ENCODE data around the gene SAV1. TPM values are rescaled to one million over a fixed set of nuclear protein-coding genes. Genes with fewer than 3 reads are reported as not detected.

SAV1 gene
- total and polyA plus RNA-seq, 2 of the 8 experiments (the other 6 are each of a cell fraction or from before 2014, with no cell fraction given): 15.9 to 78.3 TPM

DNA sequence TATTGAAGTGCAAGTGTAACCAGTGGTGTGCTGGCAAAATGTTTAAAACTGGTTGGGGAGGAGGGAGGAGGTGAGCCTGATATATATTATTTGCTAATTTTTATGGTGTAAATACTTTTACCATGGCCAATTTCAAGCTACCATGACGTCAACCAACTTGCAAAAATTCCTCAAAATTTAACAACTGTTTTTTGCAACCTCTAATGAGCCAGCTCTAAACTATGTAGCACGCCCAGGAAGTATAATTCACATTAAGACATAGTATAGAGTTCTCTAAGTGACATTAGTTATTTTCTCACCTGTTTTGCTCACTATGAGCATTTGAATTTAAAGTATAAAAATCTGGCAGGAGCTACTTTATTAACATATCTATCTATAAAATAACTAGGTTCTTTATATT, 66.7 kb downstream of the SAV1 start:
- no peak overlapping the region for H3K9ac ChIP-seq (replicated peaks in 1 of 4; ENCODE audit: extremely low read depth in 1 of 4, low read depth in 3 of 4, low read length in 3 of 4)
- CTCF ChIA-PET (ENCODE audit: partially characterized antibody): interaction anchor here (0.6 to 7.0 kb wide), 19 partner anchors 10 to 258 kb away, joined by 3 to 65 read pairs (median 3); no protein-coding TSS in a partner anchor
- H2AFZ ChIP-seq (ENCODE audit: low read length): no peak overlapping the region
- TF ChIP-seq, protein P1, sequence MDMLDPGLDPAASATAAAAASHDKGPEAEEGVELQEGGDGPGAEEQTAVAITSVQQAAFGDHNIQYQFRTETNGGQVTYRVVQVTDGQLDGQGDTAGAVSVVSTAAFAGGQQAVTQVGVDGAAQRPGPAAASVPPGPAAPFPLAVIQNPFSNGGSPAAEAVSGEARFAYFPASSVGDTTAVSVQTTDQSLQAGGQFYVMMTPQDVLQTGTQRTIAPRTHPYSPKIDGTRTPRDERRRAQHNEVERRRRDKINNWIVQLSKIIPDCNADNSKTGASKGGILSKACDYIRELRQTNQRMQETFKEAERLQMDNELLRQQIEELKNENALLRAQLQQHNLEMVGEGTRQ (IDR thresholded peaks at IDR 0.05; ENCODE audit: low read length): no peak
- TF ChIP-seq, protein P2, sequence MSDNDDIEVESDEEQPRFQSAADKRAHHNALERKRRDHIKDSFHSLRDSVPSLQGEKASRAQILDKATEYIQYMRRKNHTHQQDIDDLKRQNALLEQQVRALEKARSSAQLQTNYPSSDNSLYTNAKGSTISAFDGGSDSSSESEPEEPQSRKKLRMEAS (IDR thresholded peaks at IDR 0.05): no peak
- TF ChIP-seq BACH1 (IDR thresholded peaks at IDR 0.05; ENCODE audit: low read length) (no peak), CBX5 (IDR thresholded peaks at IDR 0.05; ENCODE audit: low read depth, low read length) (no peak), SP1 (IDR thresholded peaks at IDR 0.05; ENCODE audit: low read depth, low read length) (no peak), CREB1 (IDR thresholded peaks at IDR 0.05) (no peak), KDM5A (IDR thresholded peaks at IDR 0.05; ENCODE audit: low read length) (no peak), NANOG (IDR thresholded peaks at IDR 0.05; ENCODE audit: insufficient read depth, low read depth, low read length, poor library complexity, severe bottlenecking) (no peak), NRF1 (IDR thresholded peaks at IDR 0.05; ENCODE audit: low read depth, low read length) (no peak), POLR2A (IDR thresholded peaks at IDR 0.05; ENCODE audit: control extremely low read depth in 1 of 2, low read depth in 2 of 2, low read length in 2 of 2) (no peak), FOSL1 (IDR thresholded peaks at IDR 0.05; ENCODE audit: insufficient read depth, low read depth, low read length) (no peak), RXRA (IDR thresholded peaks at IDR 0.05; ENCODE audit: insufficient read depth, low read depth, low read length) (no peak)
- TF ChIP-seq, protein P3, sequence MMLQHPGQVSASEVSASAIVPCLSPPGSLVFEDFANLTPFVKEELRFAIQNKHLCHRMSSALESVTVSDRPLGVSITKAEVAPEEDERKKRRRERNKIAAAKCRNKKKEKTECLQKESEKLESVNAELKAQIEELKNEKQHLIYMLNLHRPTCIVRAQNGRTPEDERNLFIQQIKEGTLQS (IDR thresholded peaks at IDR 0.05; ENCODE audit: insufficient read depth, low read depth, low read length): no peak

More for the DNA sequence above, 66.7 kb downstream of the SAV1 start:
- H2BK120ac ChIP-seq (replicated peaks; ENCODE audit: low read depth, low read length): no peak overlapping the region
- no peak overlapping the region for H2BK12ac ChIP-seq (ENCODE audit: low read depth, low read length)
- no peak overlapping the region for H2BK15ac ChIP-seq (ENCODE audit: low read length)
- peaks cover 0 to 4% (median 0%) of the 10 kb centered on the region in 4 experiments; a peak in 1 of 7 replicates for H3K4me1 ChIP-seq (replicated peaks in 1 of 4; ENCODE audit: control insufficient read depth in 3 of 4, insufficient read depth in 4 of 4, low read length in 3 of 4)
- H3K79me2 ChIP-seq (ENCODE audit: control insufficient read depth in 1 of 2, insufficient read depth in 2 of 2, low read length in 2 of 2): no peaks in the 10 kb centered on the region
- H3K36me3 ChIP-seq (ENCODE audit: control insufficient read depth in 2 of 4, insufficient read depth in 4 of 4, low read length in 3 of 4): no peaks in the 10 kb centered on the region
- no peaks in the 10 kb centered on the region; the same call in 1 of the 2 replicates for H3K23me2 ChIP-seq (ENCODE audit: low read depth, low read length)
- POLR2A ChIA-PET (ENCODE audit: partially characterized antibody): interaction anchor here (0.6 to 0.8 kb wide), 4 partner anchors 41 to 1016 kb away, joined by 3 read pairs; partner anchors contain the start of genes ATL1 and SAV1
- no peak overlapping the region for H3K4me2 ChIP-seq (ENCODE audit: insufficient read depth in 1 of 2, low read depth in 2 of 2, low read length in 2 of 2)
- H4K5ac ChIP-seq (ENCODE audit: insufficient read length, low read depth, low read length): peak overlapping the region; percentile 60
- no peak overlapping the region for H4K8ac ChIP-seq (ENCODE audit: extremely low read depth, insufficient read depth, low read length)
- H4K20me1 ChIP-seq (replicated peaks in 1 of 2; ENCODE audit: control insufficient read depth in 1 of 2, insufficient read depth in 2 of 2, low read length in 2 of 2): no peaks in the 10 kb centered on the region
- FAIRE-seq (no peak), DNase-seq (ENCODE audit: low read depth in 1 of 2, low spot score in 2 of 2) (no peak)
- WGBS, 2 experiments (ENCODE audit: extremely low coverage in 1 of 2, insufficient coverage in 1 of 2, insufficient read length in 1 of 2, insufficient replicate concordance in 2 of 2, low coverage in 1 of 2, low lambda C conversion rate in 2 of 2, missing lambda C conversion rate in 1 of 2): 80% methylated on average over 2 of the region's 2 CpGs; no CpG with 5 or more reads in 1 of the 2 experiments
- no peaks in the 10 kb centered on the region for H3K9me3 ChIP-seq (ENCODE audit: insufficient read depth in 2 of 2, low read depth in 1 of 2, low read length in 1 of 2)
- no peak overlapping the region for H3K27ac ChIP-seq (ENCODE audit: low read depth, low read length)
- no peak overlapping the region for H3K14ac ChIP-seq (ENCODE audit: insufficient read length)
- H2BK20ac ChIP-seq (ENCODE audit: low read length): no peak overlapping the region
- H3K79me1 ChIP-seq (ENCODE audit: low read depth, low read length): no peaks in the 10 kb centered on the region
- H2BK5ac ChIP-seq (ENCODE audit: low read depth, low read length): no peak overlapping the region
- H3K4me3 ChIP-seq (ENCODE audit: extremely low read depth in 1 of 4, insufficient read depth in 2 of 4, low read depth in 3 of 4, low read length in 4 of 4): no peak overlapping the region
- no peak overlapping the region for H3K18ac ChIP-seq (ENCODE audit: extremely low read depth, low read length)
- H2AK5ac ChIP-seq (ENCODE audit: low read depth, low read length): no peak overlapping the region
- H4K91ac ChIP-seq (replicated peaks; ENCODE audit: insufficient read length, low read length): no peak overlapping the region
- no peak overlapping the region for H3K4ac ChIP-seq (replicated peaks; ENCODE audit: insufficient read length, low read depth, low read length)
- H3K56ac ChIP-seq (replicated peaks; ENCODE audit: insufficient read length, low read depth, low read length): no peak overlapping the region
- no peaks in the 10 kb centered on the region for H3K27me3 ChIP-seq (replicated peaks in 1 of 4; ENCODE audit: control insufficient read depth in 3 of 4, extremely low read depth in 1 of 4, insufficient read depth in 3 of 4, low read length in 3 of 4)
- H3K23ac ChIP-seq (ENCODE audit: insufficient read length): no peak overlapping the region

Data from H1 (cell line).